IPS-18c (cell line): ENCODE results near the gene MTMR4.
"Not testable (repeated sequence)": the region's sequence is repeated elsewhere in the genome, so short reads cannot be mapped to it uniquely, and the experiment has no call there.

Source experiments
- H3K4me3 ChIP-seq: 2 replicates; pipeline ENCODE4 v1.7.0; 2013; ENCODE audit warnings: low read depth, mild to moderate bottlenecking, low read length, moderate library complexity; ENCODE audit not compliant: insufficient read depth
- H3K9me3 ChIP-seq: one replicate; pipeline ENCODE4 v1.6.1; 2013; ENCODE audit warnings: mild to moderate bottlenecking, low read length, moderate library complexity; ENCODE audit not compliant: control insufficient read depth, insufficient read depth

The MTMR4 gene

GRCh38 chr17:58506354-58507080 is 7.9 kb downstream of the MTMR4 start:
- Histone ChIP-seq H3K9me3 (no peaks in the 10 kb centered on the region), H3K4me3 (no peak overlapping the region)

DNA sequence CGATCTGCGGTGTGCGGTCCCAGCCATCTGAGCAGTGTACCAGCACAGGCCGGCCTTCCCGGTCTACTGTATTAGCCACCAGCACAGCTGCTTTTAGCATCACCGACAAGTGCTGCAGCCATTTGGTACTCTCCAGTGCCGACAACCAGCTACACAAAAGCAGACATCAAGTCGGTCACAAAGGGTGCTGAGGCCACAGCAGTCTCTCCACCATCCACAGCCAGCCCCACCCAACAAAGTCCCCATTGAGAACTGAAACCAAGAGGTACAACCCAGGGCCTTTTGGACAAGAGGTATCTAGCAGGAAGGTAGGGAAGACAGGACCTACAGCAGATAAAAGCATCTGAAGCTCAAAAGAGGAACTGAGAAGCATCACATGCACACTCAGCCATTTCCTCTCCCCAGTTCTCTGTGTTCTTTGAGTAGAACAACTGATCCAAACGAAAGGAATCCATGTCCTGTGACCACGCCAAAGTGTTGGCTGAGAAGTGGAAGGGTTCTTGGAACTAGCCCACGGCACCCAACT is 9.5 kb downstream of the MTMR4 start:
- Histone ChIP-seq H3K4me3 (no peak overlapping the region), H3K9me3 (no peaks in the 10 kb centered on the region)

DNA sequence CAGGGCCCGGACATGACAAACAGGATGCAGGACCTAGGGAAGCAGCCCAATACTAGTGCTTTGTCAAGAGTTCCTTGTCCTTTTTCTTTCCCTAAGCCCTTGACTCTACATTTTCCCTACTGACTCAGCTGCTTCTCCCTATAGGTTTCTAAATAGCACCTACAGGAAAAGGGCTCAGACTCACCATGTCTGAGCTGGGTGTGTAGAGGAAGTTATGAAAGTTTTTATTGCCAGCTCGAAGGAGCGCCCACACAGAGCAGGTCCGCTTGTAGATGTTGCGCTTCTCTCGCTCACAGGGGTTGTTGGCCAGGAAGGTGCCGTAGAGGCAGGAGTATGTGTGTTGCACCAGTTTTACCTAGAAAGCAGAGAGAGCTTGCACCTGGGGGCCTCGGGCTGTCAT is 10.6 kb downstream of the MTMR4 start:
- Histone ChIP-seq H3K9me3 (no peaks in the 10 kb centered on the region), H3K4me3 (no peak overlapping the region)

GRCh38 chr17:58503134-58503533 is 11.3 kb downstream of the MTMR4 start:
- H3K4me3 ChIP-seq, H3K9me3 ChIP-seq: not testable (repeated sequence)

GRCh38 chr17:58501451-58501850 is 13.0 kb downstream of the MTMR4 start:
- H3K9me3 ChIP-seq: no peaks in the 10 kb centered on the region
- no peak overlapping the region for H3K4me3 ChIP-seq

GRCh38 chr17:58498177-58498828 is 16.1 kb downstream of the MTMR4 start:
- Histone ChIP-seq H3K4me3 (no peak overlapping the region), H3K9me3 (no peaks in the 10 kb centered on the region)

DNA sequence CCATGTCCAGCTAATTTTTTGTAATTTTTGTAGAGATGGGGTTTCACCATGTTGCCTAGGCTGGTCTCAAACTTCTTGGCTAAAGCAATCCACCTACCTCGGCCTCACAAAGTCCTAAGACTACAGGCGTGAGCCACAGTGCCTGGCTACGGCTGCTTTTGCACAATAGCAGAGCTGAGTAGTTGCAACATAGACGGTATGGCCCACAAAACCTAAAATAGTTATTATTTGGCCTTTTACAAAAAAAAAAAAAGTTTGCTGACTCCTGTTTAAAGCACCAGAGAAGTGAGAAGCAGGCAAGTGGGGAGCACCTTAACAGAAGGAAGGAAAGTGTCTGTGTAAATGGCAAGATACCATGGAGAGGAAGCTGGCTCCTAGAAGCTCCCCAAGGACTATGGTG is 20.9 kb downstream of the MTMR4 start:
- Histone ChIP-seq H3K4me3 (no peak overlapping the region), H3K9me3 (no peaks in the 10 kb centered on the region)

GRCh38 chr17:58492238-58493121 is 22.0 kb downstream of the MTMR4 start:
- no peak overlapping the region for H3K4me3 ChIP-seq
- no peaks in the 10 kb centered on the region for H3K9me3 ChIP-seq

DNA sequence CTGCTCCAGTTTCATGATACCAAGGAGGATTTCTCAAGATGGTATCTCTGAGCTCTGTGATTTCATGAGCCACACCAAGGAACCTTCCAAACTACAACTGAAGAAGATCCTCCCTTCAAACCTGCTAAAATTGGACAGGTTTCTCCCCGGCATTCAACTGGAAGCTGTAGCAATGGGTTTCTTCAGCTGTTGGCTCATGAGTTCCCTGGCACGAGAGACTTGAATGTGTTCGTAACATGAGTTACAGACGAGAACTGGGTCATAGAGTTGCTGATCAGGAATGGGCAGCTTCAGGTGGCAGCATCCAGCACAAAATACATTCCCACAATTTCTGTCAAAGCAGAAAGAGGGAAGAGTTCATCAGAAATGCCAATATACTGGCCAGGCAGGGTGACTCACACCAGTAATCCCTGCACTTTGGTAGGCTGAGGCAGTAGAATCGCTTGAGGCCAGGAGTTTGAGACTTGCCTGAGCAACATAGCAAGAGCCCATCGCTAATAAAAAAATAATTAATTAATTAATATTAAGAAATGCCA is 22.9 kb downstream of the MTMR4 start:
- Histone ChIP-seq H3K9me3 (no peaks in the 10 kb centered on the region), H3K4me3 (no peak overlapping the region)

- no peak overlapping the region for H3K4me3 ChIP-seq
These were observed 26.0 kb downstream of the MTMR4 start for GRCh38 chr17:58488428-58488890.

GRCh38 chr17:58487589-58488427 is 26.6 kb downstream of the MTMR4 start, which contains the start of gene HSF5:
Gene HSF5, minus strand, starts transcription at chr17:58488408. Its CDS starts 134 bp downstream, at chr17:58488274.
- Histone ChIP-seq H3K4me3 (no peak within 1 kb of the TSS), H3K9me3 (no peaks in the 10 kb centered on the region)

More at GRCh38 chr17:58488428-58488890, 26.0 kb downstream of the MTMR4 start:
- no peaks in the 10 kb centered on the region for H3K9me3 ChIP-seq

- Histone ChIP-seq H3K4me3 (no peak overlapping the region), H3K9me3 (no peaks in the 10 kb centered on the region)
These were observed 29.8 kb downstream of the MTMR4 start for GRCh38 chr17:58484600-58484999.

- not testable (repeated sequence) for H3K9me3 ChIP-seq, H3K4me3 ChIP-seq
These were observed 32.6 kb downstream of the MTMR4 start for GRCh38 chr17:58481798-58482197.

DNA sequence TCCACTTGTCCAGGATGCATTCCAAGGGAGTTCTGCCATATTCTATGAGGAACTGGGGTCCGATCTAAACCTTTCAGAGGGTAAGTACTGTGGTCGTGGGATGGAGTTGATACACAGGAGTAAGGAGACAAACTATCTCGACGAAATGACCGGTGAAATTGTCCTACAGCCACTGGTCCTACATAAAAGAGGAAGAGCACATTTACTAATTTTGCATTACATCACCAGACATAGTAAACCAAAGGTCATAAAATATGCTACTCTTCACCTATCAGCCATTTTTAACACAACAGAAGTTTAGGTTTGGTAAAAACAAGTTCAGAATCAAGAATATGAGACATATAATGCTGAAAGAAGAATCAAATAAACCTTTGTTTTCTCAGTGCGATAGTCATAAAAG is 34.3 kb downstream of the MTMR4 start:
- Histone ChIP-seq H3K9me3 (no peaks in the 10 kb centered on the region), H3K4me3 (no peak overlapping the region)

DNA sequence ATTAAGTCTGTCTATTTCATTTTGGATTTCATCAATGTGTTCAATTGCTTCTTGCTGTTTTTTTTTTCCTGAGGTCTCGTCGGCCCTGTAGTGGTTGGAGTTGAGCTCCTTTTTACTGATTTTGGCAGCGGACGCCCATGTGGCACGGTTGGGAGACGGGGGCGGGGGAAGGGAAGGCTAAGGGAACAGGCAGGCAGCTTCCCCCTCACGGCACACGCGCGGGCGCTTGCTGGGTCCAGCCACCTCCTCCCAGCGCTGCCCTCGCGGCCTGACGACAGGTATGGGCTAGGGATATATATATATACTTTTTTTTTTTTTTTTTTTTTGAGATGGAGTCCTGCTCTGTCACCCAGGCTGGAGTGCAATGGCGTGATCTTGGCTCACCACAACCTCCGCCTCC is 37.6 kb downstream of the MTMR4 start:
- Histone ChIP-seq H3K9me3 (no peaks in the 10 kb centered on the region), H3K4me3 (no peak overlapping the region)

DNA sequence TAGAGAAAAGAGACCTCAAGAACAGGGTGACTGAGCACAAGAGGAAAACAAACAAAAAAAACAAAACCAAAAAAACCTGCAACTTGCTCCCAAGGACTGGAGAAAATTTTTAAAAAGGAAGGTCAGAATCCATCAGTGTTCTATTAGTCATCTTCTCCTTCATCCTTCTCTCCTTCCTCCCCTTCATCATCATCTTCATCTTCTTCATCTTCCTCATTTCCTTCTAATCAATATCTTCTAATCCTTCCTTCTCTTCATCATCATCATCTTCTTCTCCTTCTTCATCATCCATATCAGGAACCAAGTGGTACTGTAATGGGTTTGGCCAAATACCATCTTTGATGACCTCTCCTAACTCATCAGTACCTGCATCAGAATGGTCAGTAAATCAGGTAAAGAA is 38.5 kb downstream of the MTMR4 start:
- Histone ChIP-seq H3K9me3 (no peaks in the 10 kb centered on the region), H3K4me3 (no peak overlapping the region)
